MM.1S (cell line): Measurements from ENCODE around the gene AGPAT3.

Experiments used
- CTCF ChIP-seq: fragments of 300-600 bp; sonication (generic); IDR thresholded peaks from 2 replicates; pipeline ENCODE4 v1.5.1; 2016; ENCODE audit warnings: antibody characterized with exemption, low read length, mixed read lengths
- EZH2 ChIP-seq: fragments of 300-600 bp; sonication (generic); optimal IDR thresholded peaks from 2 replicates; pipeline ENCODE3; 2017; ENCODE audit warnings: low read depth, mild to moderate bottlenecking, antibody characterized with exemption, low read length, mixed read lengths
- EZH2phosphoT487 ChIP-seq: fragments of 300-600 bp; sonication (generic); IDR thresholded peaks from 2 replicates; pipeline ENCODE4 v1.6.1; 2018; ENCODE audit warnings: antibody characterized with exemption, low read length

GRCh38 chr21:43986544-43987451 lies 121.8 kb downstream of the AGPAT3 start:
- no peak for TF ChIP-seq CTCF
- no peak for TF ChIP-seq EZH2
- TF ChIP-seq EZH2phosphoT487 = no peak
